Measurements from ENCODE around the gene WEE2. TPM values are rescaled to one million over a fixed set of nuclear protein-coding genes. Genes with fewer than 3 reads are reported as not detected.

Gene WEE2
- total and polyA plus RNA-seq, 2 of the 13 experiments (the other 11 are each of a cell fraction or from before 2014, with no cell fraction given), result not detected

GRCh38 chr7:141686670-141687069, 21.5 kb upstream of the WEE2 start:
- Histone ChIP-seq H3K9ac (ENCODE audit: insufficient read depth, low read depth, low read length) (no peak overlapping the region), H3K79me2 (ENCODE audit: insufficient read depth, low read length) (no peaks in the 10 kb centered on the region), H3K4me2 (ENCODE audit: low read depth, low read length) (no peak overlapping the region), H3K4me1 (ENCODE audit: insufficient read depth, low read length) (peaks cover 31% of the 10 kb centered on the region), H3K27ac (ENCODE audit: extremely low read length, insufficient read depth, low read length) (no peak overlapping the region), H3K36me3 (replicated peaks in 1 of 2; ENCODE audit: control insufficient read depth in 1 of 2, insufficient read depth in 2 of 2, low read length in 2 of 2) (peaks cover 2 to 14% of the 10 kb centered on the region in 2 experiments; a peak in 3 of 5 replicates), H2AFZ (ENCODE audit: low read length) (no peak overlapping the region), H3K4me3 (replicated peaks in 1 of 3; ENCODE audit: insufficient read depth in 1 of 3, low read depth in 2 of 3, low read length in 3 of 3) (no peak overlapping the region), H3K27me3 (ENCODE audit: control insufficient read depth in 1 of 2, insufficient read depth in 2 of 2, low read length in 2 of 2) (no peaks in the 10 kb centered on the region), H4K20me1 (ENCODE audit: insufficient read depth, low read length) (0 out of 2 replicates have a peak, but pooled peaks cover 6% of the 10 kb centered on the region), H3K9me3 (ENCODE audit: low read length) (no peaks in the 10 kb centered on the region)
- in situ Hi-C loops (cut with HindIII; ENCODE audit: extremely low pct_ligation_motif_present, low pct_unique_long_range_greater_than_20kb), result no loop called here
- intact Hi-C loops (cut with micrococcal nuclease; ENCODE audit: unreplicated experiment), result no loop called here
- no TSS peak for BruUV-seq (replicated peaks)
- 96% methylated on average over 6 of the region's 6 CpGs for WGBS (ENCODE audit: low lambda C conversion rate)
- no peak for FAIRE-seq
- DNase-seq (ENCODE audit: low spot score), result no peak
- no peak for TF ChIP-seq PAWR (CRISPR knock-in tag; IDR thresholded peaks at IDR 0.05; ENCODE audit: borderline replicate concordance)
- TF ChIP-seq ZNF766 (CRISPR knock-in tag; IDR thresholded peaks at IDR 0.05; ENCODE audit: borderline replicate concordance), result no peak
- TF ChIP-seq HDAC2 (CRISPR knock-in tag; IDR thresholded peaks at IDR 0.05), result no peak
- TF ChIP-seq ATAD3A (CRISPR knock-in tag; IDR thresholded peaks at IDR 0.05), result no peak
- no peak for ATAC-seq
- ChIA-PET CTCF (ENCODE audit: low intra/inter-chr PET ratio, low total read pairs) (no interaction called here), POLR2A (interaction anchor here (1.5 kb wide), 1 partner anchor 9 kb away, joined by 3 read pairs; no protein-coding TSS in a partner anchor)

GRCh38 chr7:141688043-141688442, 20.1 kb upstream of the WEE2 start:
- Histone ChIP-seq H3K4me2 (ENCODE audit: low read depth, low read length) (no peak overlapping the region), H4K20me1 (ENCODE audit: insufficient read depth, low read length) (0 out of 2 replicates have a peak, but pooled peaks cover 6% of the 10 kb centered on the region), H3K9me3 (ENCODE audit: low read length) (no peaks in the 10 kb centered on the region), H3K27ac (ENCODE audit: extremely low read length, insufficient read depth, low read length) (no peak overlapping the region), H3K4me1 (ENCODE audit: insufficient read depth, low read length) (peaks cover 31% of the 10 kb centered on the region), H2AFZ (ENCODE audit: low read length) (no peak overlapping the region), H3K4me3 (replicated peaks in 1 of 3; ENCODE audit: insufficient read depth in 1 of 3, low read depth in 2 of 3, low read length in 3 of 3) (no peak overlapping the region), H3K36me3 (replicated peaks in 1 of 2; ENCODE audit: control insufficient read depth in 1 of 2, insufficient read depth in 2 of 2, low read length in 2 of 2) (peaks cover 2 to 9% of the 10 kb centered on the region in 2 experiments; a peak in 3 of 5 replicates), H3K79me2 (ENCODE audit: insufficient read depth, low read length) (no peaks in the 10 kb centered on the region), H3K27me3 (ENCODE audit: control insufficient read depth in 1 of 2, insufficient read depth in 2 of 2, low read length in 2 of 2) (no peaks in the 10 kb centered on the region), H3K9ac (ENCODE audit: insufficient read depth, low read depth, low read length) (no peak overlapping the region)
- FAIRE-seq (no peak), DNase-seq (ENCODE audit: low spot score) (no peak), ATAC-seq (no peak)
- ChIA-PET POLR2A (no interaction called here), CTCF (ENCODE audit: low intra/inter-chr PET ratio, low total read pairs) (no interaction called here)
- intact Hi-C loops (cut with micrococcal nuclease; ENCODE audit: unreplicated experiment), result no loop called here
- TF ChIP-seq TCF12 (IDR thresholded peaks at IDR 0.05) (no peak), TCF12 (CRISPR knock-in tag; IDR thresholded peaks at IDR 0.05) (no peak), ZNF775 (CRISPR knock-in tag; IDR thresholded peaks at IDR 0.05; ENCODE audit: borderline replicate concordance) (no peak), GLMP (CRISPR knock-in tag; IDR thresholded peaks at IDR 0.05; ENCODE audit: borderline replicate concordance) (no peak), SUZ12 (IDR thresholded peaks at IDR 0.05; ENCODE audit: low read depth, low read length) (no peak)
- BruUV-seq (replicated peaks), result no TSS peak
- in situ Hi-C loops (cut with HindIII; ENCODE audit: extremely low pct_ligation_motif_present, low pct_unique_long_range_greater_than_20kb), result no loop called here
- 95% methylated on average over 5 of the region's 5 CpGs for WGBS (ENCODE audit: low lambda C conversion rate)
